GM18870 (cell line): Measurements from ENCODE around the gene AGTPBP1.
"Not testable (repeated sequence)": the region's sequence is repeated elsewhere in the genome, so short reads cannot be mapped to it uniquely, and the experiment has no call there.

Experiments
- ATAC-seq: cut with Tn5 transposase; IDR thresholded peaks from one replicate; pipeline ENCODE4 v1.9.1; 2021; ENCODE audit warnings: moderate library complexity; ENCODE audit not compliant: unreplicated experiment

AGTPBP1 gene

GRCh38 chr9:85741875-85742596, at the start of gene AGTPBP1:
AGTPBP1 (minus strand) TSS chr9:85741954; CDS start chr9:85712533, 29,421 bp downstream.
- ATAC-seq = peak; percentile 62

- not testable (repeated sequence) for ATAC-seq
Observed at GRCh38 chr9:85786116-85786515, 44.4 kb upstream of the AGTPBP1 start.

- not testable (repeated sequence) for ATAC-seq
Observed at GRCh38 chr9:85773844-85774243, 32.1 kb upstream of the AGTPBP1 start.

GRCh38 chr9:85761802-85762201, 20.0 kb upstream of the AGTPBP1 start:
- not testable (repeated sequence) for ATAC-seq

GRCh38 chr9:85757716-85758115, 16.0 kb upstream of the AGTPBP1 start:
- not testable (repeated sequence) for ATAC-seq

- not testable (repeated sequence) for ATAC-seq
Observed at GRCh38 chr9:85756216-85756615, 14.5 kb upstream of the AGTPBP1 start.

GRCh38 chr9:85746309-85746708, 4.6 kb upstream of the AGTPBP1 start:
- no peak for ATAC-seq

GRCh38 chr9:85745203-85745602, 3.4 kb upstream of the AGTPBP1 start:
- no peak for ATAC-seq

GRCh38 chr9:85744480-85744879, 2.7 kb upstream of the AGTPBP1 start:
- no peak for ATAC-seq

- no peak for ATAC-seq
Observed at GRCh38 chr9:85743275-85744128, 1.7 kb upstream of the AGTPBP1 start.

- peak; percentile 25 for ATAC-seq
Observed at GRCh38 chr9:85742597-85742936, 813 bp upstream of the AGTPBP1 start.

- ATAC-seq = peak; percentile 51
Observed at GRCh38 chr9:85741095-85741874, 469 bp downstream of the AGTPBP1 start.

GRCh38 chr9:85740787-85741094, 1.0 kb downstream of the AGTPBP1 start:
- ATAC-seq = no peak

- ATAC-seq = no peak
Observed at GRCh38 chr9:85738509-85738908, 3.2 kb downstream of the AGTPBP1 start.

GRCh38 chr9:85737671-85738070, 4.1 kb downstream of the AGTPBP1 start:
- ATAC-seq = no peak

GRCh38 chr9:85730916-85731630, 10.7 kb downstream of the AGTPBP1 start:
- ATAC-seq = no peak

GRCh38 chr9:85729882-85730281, 11.9 kb downstream of the AGTPBP1 start:
- no peak for ATAC-seq

GRCh38 chr9:85727500-85727899, 14.3 kb downstream of the AGTPBP1 start:
- ATAC-seq = no peak

GRCh38 chr9:85726737-85727136, 15.0 kb downstream of the AGTPBP1 start:
- ATAC-seq = no peak

GRCh38 chr9:85723215-85723614, 18.5 kb downstream of the AGTPBP1 start:
- ATAC-seq = no peak

GRCh38 chr9:85719411-85719810, 22.3 kb downstream of the AGTPBP1 start:
- not testable (repeated sequence) for ATAC-seq
